HG03558 (cell line): ENCODE measurements around the gene FAM163A.

Experiments used
- ATAC-seq: cut with Tn5 transposase; IDR thresholded peaks from one replicate; pipeline ENCODE4 v1.9.1; 2021; ENCODE audit warnings: moderate number of reproducible peaks; ENCODE audit not compliant: unreplicated experiment; ENCODE audit errors: extremely low read depth

The FAM163A gene

GRCh38 chr1:179748772-179749171 is 5.7 kb downstream of the FAM163A start:
- no peak for ATAC-seq

GRCh38 chr1:179750630-179751029 is 7.5 kb downstream of the FAM163A start:
- no peak for ATAC-seq

GRCh38 chr1:179753061-179753460 is 10.0 kb downstream of the FAM163A start:
- no peak for ATAC-seq

- ATAC-seq: no peak
These were observed 11.0 kb downstream of the FAM163A start for GRCh38 chr1:179754041-179754624.

- no peak for ATAC-seq
These were observed 14.8 kb downstream of the FAM163A start for GRCh38 chr1:179757933-179758332.

GRCh38 chr1:179760521-179760920 is 17.4 kb downstream of the FAM163A start:
- ATAC-seq: no peak

- no peak for ATAC-seq
These were observed 18.2 kb downstream of the FAM163A start for GRCh38 chr1:179761296-179761695.

- no peak for ATAC-seq
These were observed 19.0 kb downstream of the FAM163A start for GRCh38 chr1:179761846-179762640.

GRCh38 chr1:179767177-179767581 is 24.1 kb downstream of the FAM163A start:
- no peak for ATAC-seq

GRCh38 chr1:179767996-179768395 is 24.9 kb downstream of the FAM163A start:
- no peak for ATAC-seq

- ATAC-seq: no peak
These were observed 27.9 kb downstream of the FAM163A start for GRCh38 chr1:179770887-179771502.

GRCh38 chr1:179773264-179773663 is 30.2 kb downstream of the FAM163A start:
- ATAC-seq: no peak

GRCh38 chr1:179774000-179774399 is 30.9 kb downstream of the FAM163A start:
- no peak for ATAC-seq

- ATAC-seq: no peak
These were observed 31.5 kb downstream of the FAM163A start for GRCh38 chr1:179774566-179774965.

- ATAC-seq: no peak
These were observed 31.9 kb downstream of the FAM163A start for GRCh38 chr1:179775009-179775408.

- ATAC-seq: no peak
These were observed 33.7 kb downstream of the FAM163A start for GRCh38 chr1:179776831-179777230.

GRCh38 chr1:179777731-179778130 is 34.6 kb downstream of the FAM163A start:
- ATAC-seq: no peak

- no peak for ATAC-seq
These were observed 36.7 kb downstream of the FAM163A start for GRCh38 chr1:179779645-179780272.

GRCh38 chr1:179781962-179782361 is 38.9 kb downstream of the FAM163A start:
- ATAC-seq: no peak

GRCh38 chr1:179785031-179785431 is 41.9 kb downstream of the FAM163A start:
- ATAC-seq: no peak

GRCh38 chr1:179785728-179786127 is 42.6 kb downstream of the FAM163A start:
- no peak for ATAC-seq
